NCI-H446 (cell line): ENCODE measurements around the gene SMIM30.

Experiments
- DNase-seq, 2 experiments: peaks; one replicate each; lab custom pipeline; 2025; lab: John Stamatoyannopoulos, UW

SMIM30 gene

GRCh38 chr7:113100121-113100603 lies 18.2 kb downstream of the SMIM30 start:
- peak in 1 of 2 experiments; percentile 19 for DNase-seq

GRCh38 chr7:113099284-113099919 lies 19.0 kb downstream of the SMIM30 start:
- no peak for DNase-seq

DNA sequence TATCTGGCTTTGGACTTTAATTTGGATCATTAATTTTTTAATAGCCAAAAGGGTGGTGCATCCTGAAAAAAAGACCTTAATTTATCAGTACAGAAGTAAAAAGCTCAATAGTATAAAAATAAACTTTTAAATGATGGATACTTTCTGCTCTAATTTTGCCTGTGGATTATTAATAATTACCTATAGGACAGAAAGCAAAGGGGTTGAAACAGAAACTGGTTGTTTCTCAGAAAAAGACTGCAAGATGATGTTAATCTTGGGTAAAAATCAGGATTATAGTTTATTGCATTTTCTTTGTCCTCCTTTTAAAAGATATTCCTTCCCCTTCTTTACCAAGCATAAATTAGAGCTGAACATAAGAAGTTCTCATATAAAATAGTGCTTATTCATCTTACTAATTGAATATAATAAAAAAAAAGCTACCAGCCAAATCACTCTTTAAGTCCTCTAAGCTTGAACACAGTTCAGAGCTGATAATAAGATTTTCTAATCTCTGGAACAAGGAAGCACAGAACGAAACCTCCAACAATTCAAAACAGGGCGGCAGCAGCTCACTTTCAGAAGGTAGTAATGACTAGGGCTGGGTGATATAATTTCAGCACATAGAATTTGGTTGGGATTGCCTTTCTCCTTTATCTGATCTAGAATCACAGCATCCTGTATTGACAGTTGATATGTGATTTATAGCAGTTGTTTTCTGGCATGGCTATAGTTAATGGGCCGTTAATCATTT lies 23.7 kb downstream of the SMIM30 start:
- DNase-seq = no peak

DNA sequence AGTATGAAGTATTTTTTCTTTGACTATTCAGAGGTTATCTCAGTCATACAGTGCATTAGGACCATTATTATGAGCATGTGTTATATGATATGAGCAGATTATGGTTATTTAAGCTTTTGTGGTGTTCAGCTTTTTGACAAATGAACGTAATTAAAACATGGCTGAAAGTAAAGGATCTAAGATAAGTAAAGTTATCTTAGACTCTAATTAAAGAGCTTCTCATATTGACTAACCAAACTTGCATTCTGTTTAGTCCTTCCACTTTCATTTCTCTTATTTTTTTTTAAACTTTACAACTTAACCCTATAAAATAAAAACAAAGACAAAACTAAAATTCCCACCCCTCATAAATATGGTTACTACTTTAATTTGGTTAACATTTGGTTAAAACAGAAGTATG lies 24.8 kb downstream of the SMIM30 start:
- no peak for DNase-seq

DNA sequence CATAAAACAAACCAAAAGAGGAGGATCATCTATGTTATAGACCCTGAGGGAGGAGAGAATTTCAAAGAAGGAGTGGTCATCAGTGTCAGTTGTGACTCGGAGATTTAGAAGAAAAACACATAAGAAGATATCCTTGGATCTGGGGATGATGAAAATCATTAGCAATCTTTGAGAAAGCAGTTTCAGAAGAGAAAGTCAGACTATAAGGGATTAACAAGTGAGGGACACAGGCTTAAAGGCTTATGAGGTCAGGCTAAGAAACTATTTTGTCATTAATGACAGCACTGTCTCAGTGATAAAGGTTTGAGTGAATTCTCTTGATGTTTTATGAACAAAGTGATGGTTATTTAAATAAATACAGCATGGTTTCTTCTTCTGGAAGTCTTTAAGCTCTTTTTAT lies 25.6 kb downstream of the SMIM30 start:
- DNase-seq = no peak

DNA sequence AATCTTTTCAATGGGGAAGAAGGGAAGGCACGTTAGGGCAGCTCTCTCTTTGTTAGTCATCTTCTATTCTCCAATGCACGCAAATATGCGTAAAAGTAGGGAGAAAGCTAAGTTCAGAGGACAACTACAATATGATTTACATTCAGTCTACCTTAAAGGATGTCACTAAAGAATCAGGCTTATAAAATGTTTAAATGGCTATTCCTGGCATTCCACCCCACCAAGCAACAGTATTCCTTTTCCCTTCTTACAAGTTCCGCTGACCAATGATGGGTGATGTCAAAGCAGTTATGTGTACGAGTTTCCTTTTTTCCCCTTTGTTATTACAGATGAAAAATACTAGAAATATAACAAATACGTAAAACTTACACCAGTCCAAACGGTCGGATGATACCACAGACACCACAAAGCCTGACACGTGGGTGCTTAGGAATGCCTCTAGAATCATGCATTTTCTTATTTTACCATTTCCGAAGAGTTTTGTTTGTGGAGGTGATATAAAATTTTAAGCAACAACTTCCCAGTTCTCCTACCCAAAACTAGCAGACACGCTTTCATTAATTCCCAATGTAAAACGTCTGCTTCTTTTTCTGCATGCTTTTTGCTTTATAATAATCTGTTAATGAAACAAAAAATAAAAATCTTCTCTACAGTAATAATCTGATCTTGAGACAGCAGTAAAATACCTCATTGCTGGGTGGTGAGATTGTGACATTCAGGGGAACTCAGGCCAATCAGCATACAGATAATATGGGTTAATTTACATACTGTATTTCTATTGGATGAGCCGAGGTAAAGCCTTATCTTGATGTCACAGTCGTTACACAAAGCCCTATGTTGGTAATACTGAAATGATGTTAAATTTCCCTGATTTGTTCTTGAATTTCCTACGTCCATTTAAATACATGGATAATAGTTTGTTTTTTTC lies 31.0 kb downstream of the SMIM30 start:
- peak in 1 of 2 experiments; percentile 33 for DNase-seq

- peak in 1 of 2 experiments; percentile 54 for DNase-seq
Measured at GRCh38 chr7:113086431-113086888, 31.9 kb downstream of the SMIM30 start, which contains the start of gene GPR85. TSS of gene GPR85 (minus strand) at chr7:113086827. CDS start at chr7:113084721, 2,106 bp downstream.

DNA sequence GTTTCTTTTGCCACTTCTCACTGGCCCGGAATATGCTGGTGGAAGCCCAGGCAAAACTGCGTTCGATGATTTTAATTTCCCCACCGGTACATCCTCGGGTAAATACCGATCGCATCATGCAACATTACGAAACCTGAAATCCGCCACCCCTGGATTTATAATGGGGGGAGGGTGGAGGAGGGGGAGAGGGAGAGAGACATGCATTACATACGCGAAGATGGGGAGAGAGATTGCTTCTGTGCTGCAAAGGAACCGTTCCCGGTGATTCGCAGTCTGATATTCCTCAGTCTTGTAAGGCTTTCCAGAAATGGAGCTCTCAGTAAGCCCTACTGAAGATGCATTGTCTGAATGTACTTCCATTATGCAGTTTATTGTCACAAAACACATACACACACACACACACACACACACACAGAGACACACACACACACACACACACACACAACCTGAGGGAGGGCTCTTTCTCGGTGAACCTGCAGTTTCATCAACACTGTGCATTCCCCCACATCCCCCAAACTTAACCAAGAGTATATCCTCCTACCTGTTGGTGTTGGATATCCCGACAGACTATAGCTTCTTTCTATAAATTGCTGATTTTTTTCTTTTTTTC lies 32.5 kb downstream of the SMIM30 start:
- no peak for DNase-seq

DNA sequence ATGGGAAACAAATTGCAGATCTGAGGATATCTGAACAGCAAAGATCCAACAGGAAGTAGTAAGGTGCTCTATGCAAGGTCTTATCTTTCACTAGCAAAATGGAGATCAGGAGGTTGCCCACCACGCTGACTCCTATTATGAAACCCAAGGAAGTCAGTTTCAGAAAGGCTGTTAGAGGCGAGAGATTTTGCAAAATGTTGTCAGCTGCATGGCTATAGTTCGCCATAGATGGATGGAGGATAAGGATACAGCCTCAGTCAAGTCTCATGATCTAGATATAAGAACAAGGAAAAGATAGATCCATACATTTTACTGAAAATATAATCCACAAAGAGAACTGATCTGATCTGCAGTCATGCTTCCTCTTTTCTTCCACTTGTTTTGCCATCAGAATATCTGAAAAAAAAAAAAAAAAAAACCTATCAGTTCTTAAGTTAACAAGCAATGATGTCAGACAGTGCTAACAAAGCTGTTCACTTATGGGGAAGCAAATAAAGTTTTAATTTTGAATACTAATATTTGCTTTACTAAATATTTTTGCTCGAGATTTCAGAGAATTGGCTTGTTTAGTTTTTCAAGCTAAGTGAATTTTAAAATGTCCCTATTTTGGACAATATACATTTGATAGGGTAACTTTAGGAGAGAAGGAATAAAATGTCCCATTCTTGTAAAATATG lies 33.7 kb downstream of the SMIM30 start:
- DNase-seq = no peak

GRCh38 chr7:113083816-113084495 lies 34.4 kb downstream of the SMIM30 start:
- DNase-seq = no peak

DNA sequence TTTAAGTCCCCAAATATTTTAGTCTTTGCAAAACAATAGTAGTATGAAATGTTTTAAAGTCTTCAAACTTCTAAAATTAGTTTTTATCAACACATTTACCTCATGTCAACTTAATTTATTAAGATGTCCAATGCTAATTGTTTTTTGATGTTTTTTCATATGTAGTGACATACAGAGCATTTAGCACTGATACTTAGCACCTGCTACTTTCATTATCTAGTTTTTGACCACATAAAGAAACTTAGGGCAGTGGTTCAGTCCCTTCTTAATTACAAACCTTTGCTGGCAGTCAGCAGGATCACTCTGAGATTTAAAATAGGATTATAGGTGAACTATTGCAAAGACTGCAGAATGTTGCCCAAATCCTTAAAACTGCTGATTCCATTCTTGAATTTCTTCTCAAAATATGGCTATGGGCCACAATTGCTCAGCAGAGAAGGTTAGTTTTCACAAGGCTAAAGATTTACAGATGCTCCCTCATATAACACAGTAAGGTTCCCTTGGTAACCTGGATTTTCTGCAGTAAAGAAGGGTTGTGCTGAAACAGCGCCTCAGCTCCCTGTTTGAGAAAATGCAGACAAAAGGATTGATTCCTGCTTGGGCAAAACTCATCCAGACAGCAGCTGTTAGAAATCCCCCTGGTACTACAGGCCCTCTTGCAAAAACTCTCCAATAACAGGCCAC lies 35.1 kb downstream of the SMIM30 start:
- DNase-seq = no peak

DNA sequence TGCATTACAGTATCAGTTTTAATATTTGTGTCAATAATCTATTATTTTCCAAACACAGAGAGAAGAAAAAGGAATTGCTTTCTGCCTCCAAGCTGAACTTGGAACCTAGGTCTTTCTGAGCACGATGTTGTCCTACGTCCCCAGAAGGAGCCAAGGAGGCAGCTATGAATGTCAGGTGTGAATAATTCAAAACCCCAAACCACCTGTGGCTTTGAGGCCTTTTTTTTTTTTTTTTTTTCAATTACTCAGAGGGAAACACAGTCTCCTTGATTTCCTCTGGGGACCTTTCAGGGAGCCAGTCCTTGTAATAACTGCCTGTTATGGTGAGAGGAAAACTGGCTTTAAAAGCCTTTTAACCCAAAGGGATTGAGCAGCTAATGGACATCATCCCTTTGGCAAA lies 40.0 kb downstream of the SMIM30 start:
- no peak for DNase-seq

GRCh38 chr7:113076703-113077102 lies 41.7 kb downstream of the SMIM30 start:
- no peak for DNase-seq

DNA sequence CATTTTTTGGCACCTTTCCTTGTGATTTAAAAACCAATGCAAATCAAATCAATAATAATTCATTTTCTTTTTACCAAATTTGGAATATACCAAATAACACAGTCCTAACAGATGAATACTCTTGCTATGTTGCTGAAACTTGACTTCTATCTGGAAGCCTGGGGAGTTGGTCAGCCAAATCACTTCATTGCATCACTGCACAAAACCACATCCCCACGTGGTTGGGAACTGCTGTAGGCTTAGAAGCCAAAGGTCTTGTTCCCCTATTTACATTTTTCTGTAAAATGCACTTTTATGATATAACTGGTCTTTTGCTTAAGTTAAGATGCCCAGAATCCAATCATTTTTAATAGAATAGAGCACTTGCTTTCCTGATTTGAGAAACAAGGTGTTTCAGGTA lies 46.9 kb downstream of the SMIM30 start:
- DNase-seq = no peak
